Measurements from ENCODE around the gene LRRC15. TPM values are rescaled to one million over a fixed set of nuclear protein-coding genes. Genes with fewer than 3 reads are reported as not detected.

LRRC15 gene
- total RNA-seq, 1 donor from 2014 or later = 0.20 TPM

Other genes starting within 250 kb of the LRRC15 start
- 49.7 and 74.2 TPM in 2 replicates for gene HES1, start 233.6 kb downstream of the LRRC15 start, total RNA-seq
- gene CPN2, start 18.4 kb downstream of the LRRC15 start, total RNA-seq = not detected in 2 replicates
- gene GP5, start 29.5 kb upstream of the LRRC15 start, total RNA-seq = under 0.01 and 0.20 TPM in 2 replicates
- gene ATP13A3, start 117.3 kb upstream of the LRRC15 start, total RNA-seq = 71.7 and 121 TPM in 2 replicates